ENCODE results near the gene TPPP.
"Not testable (repeated sequence)": the region's sequence is repeated elsewhere in the genome, so short reads cannot be mapped to it uniquely, and the experiment has no call there.

The TPPP gene

DNA sequence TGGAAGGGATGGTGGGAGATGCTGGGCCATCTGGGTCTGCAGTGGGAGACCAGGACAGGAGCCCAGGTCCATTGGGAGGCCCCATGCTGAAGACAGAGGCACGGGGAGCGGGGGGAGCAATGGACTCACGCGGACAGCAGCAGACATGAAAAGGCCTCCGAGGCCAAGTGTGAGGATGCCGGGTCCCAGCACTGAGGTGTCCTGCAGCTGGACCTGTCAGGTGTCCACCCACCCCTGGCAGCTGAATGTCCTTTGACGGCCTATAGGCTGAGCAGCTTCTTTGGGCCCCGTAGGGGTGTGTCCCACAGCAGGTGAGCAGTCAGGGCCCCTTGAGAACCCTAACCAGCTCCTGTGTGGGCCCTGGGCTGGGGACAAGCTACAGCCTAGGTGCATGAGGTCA lies 3.0 kb upstream of the TPPP start:
- DNase-seq (ENCODE audit: insufficient read length, low spot score); FAIRE-seq: not testable (repeated sequence)

DNA sequence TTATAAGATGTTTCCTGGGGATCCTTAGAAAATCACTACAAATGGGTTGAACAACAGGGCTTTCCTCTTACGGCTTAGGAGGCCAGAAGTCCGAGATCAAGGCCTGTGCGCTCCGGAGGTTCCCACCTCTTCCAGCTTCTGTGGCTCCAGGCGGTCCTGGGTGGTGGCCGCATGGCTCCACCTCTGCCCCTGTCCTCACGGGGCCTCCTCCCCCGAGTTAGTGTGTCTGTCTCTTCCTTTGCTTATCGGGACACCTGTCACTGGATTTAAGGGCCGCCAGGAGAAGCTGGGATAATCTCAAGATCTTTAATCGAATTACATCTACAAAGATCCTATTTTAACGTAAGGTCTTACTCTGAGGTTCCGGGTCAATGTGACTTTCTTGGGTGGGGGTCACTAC lies 2.3 kb upstream of the TPPP start:
- not testable (repeated sequence) for FAIRE-seq; DNase-seq (ENCODE audit: insufficient read length, low spot score)

DNA sequence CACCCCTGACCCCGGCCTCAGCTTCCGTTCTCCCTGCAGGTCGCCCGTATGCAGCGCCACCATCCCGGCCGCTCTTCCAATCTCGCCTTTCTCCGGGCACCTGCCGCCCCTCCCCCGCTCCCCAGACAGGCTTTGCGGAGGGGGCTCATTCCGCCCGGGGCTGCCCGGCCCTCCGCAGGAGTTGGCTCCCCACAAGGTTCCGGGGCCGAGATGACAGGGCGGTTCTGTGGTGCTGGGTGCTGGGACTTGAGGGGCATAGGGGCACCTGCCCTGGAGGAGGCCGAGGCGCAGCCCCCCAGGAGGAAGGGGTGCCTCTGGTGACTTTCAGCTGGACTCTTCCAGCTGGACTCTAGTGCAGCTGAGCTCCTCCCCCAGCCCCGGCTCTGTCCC lies 885 bp upstream of the TPPP start:
- DNase-seq (ENCODE audit: insufficient read length, low spot score); FAIRE-seq: not testable (repeated sequence)

DNA sequence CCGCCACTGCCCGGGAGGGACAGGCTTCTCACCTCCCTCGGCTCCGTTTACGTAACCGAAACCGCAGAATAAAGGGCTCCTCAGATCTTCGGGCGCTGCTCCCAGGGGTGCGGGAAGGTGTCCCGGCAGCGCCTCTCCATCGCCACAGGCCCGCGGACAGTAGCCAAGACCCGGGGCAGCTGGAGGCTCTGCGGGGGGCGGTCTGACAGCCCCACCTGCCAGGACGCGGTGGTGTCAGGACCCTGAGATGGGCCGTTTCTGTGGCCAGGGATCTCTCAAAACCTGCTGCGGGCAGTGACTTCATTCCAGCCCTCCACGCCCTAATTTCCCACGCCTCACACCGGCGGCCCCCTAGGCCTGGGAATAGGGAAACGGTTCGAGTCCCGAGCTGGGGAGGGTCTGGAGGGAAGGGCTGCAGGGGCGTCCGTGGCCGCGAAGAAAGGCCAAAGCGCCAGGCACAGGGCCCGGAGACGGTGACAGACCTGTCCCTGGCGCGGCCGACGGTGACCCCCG lies 567 bp downstream of the TPPP start:
- not testable (repeated sequence) for DNase-seq (ENCODE audit: insufficient read length, low spot score); FAIRE-seq

DNA sequence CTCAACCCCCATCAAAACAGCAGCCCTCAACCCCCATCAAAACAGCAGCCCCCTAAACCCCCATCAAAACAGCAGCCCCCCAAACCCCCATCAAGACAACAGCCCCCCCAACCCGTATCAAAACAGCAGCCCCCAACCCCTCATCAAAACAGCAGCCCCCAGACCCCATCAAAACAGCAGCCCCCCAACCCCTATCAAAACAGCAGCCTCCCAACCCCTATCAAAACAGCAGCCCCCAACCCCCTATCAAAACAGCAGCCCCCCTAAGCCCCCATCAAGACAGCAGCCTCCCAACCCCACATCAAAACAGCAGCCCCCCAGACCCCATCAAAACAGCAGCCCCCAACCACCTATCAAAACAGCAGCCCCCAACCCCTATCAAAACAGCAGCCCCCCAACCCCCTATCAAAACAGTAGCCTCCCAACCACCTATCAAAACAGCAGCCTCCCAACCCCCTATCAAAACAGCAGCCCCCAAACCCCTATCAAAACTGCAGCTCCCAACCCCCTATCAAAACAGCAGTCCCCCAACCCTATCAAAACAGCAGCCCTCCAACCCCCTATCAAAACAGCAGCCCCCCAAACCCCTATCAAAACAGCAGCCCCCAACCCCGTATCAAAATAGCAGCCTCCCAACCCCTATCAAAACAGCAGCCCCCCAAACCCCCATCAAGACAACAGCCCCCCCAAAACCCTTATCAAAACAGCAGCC lies 1.2 kb downstream of the TPPP start:
- FAIRE-seq (no peak), DNase-seq (ENCODE audit: insufficient read length, low spot score) (no peak)
- no peak for TF ChIP-seq POLR2A (IDR thresholded peaks at IDR 0.05; ENCODE audit: low read depth, low read length)

DNA sequence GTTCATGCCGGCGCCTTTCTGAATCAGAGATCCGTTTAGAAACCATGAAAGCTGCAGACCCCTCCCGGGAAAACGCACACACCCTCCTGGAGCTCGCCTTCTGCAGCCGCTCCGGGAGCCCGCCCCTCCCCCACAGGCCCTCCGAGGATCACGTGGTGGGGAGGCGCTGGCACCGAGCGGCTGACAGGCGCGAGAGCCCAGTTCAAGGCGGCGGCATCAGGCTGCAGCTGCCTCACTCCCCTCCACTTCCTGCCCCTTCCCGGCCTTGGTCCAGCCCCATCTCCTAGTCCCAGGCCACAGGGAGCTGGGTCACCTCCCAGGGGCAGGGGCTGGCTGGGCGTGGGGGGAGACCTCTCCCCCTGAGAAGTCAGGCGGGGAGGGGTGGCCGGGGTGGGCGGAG lies 2.1 kb downstream of the TPPP start:
- not testable (repeated sequence) for FAIRE-seq; DNase-seq (ENCODE audit: insufficient read length, low spot score)

DNA sequence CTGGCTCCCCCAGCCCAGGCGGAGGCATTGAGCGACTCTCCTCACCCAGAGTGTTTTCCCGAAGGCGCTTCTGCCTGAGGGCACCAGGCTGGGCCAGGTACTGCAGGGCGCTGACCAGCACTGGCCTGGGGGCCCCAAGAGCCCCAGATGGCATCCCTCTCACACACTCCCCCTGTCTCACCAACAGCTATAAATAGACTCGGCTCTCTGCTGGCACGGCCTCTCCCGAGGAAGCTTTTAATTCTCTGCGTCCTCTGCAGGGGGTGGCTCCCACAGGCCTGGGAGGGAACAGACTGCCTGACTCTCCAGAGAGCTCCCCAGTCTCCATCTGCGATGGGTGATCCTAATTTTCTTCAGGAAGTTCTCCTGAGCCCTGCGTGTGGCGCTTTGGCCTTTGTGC lies 2.9 kb downstream of the TPPP start:
- FAIRE-seq; DNase-seq (ENCODE audit: insufficient read length, low spot score): not testable (repeated sequence)

DNA sequence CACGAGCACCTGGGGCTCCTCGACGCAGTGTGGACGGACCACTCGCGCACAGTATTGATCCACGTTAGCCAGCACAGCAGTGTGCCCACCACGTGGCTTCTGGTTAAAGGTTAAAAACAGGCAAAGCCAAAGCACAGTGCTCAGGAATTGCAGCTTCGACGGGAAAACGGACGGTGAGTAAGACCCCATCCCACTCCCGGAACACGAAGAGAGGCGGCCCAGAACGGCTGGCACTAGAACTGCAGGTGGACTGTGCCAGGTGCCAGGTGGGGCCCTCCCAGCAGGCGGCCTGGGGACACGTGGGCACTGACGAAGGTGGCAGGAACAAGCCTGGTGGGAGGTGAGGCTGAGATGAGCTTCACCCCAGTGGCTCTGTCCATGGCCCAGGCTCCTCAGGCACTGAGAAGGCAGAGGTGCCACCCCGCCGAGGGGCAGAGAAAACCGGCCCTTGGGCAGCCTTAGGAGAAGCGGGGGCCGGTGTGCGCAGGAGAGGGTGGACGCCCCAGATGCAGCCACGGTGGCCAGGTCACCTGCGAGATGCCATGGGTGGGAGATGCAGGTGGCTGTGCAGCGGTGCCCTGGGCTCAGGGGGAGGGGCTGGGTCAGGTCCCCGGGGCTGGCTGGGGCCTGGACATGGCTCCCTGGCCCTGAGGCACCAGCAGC lies 4.7 kb downstream of the TPPP start:
- not testable (repeated sequence) for FAIRE-seq; DNase-seq (ENCODE audit: insufficient read length, low spot score)

DNA sequence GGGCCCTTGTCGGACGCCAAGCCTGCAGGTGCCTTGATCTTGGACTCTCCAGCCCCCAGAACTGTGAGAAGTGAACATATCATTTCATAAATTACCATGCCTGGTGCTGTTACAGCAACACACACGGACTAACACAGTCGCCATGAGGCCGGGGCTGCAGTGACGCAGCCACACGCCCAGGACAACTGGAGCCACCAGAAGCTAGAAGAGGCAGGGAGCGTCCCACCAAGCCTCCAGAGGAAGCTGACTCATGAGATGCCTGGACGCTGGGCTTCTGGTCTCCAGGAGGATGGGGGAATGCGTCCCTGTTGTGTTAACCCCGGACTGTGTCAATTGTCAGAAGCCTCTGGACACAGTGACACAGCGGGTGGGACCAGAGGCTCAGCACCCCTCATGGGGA lies 6.2 kb downstream of the TPPP start:
- DNase-seq (ENCODE audit: insufficient read length, low spot score); FAIRE-seq: not testable (repeated sequence)

DNA sequence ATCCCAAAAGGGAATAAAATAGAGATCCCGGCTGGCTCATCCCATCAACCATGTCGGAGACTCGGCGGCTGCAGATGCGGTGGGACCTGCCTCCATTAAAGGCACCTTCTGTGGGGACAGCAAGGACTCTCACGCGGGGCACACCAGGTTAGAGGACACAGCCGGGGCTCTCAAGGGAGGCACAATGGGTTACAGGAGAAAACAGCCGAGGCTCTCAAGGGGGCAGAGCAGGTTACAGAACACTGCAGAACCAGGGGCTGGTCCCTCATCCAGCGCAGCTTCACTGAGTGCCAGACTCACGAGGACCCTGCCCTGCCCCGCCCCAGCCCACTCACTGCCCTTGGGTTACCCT lies 7.0 kb downstream of the TPPP start:
- DNase-seq (ENCODE audit: insufficient read length, low spot score); FAIRE-seq: not testable (repeated sequence)

DNA sequence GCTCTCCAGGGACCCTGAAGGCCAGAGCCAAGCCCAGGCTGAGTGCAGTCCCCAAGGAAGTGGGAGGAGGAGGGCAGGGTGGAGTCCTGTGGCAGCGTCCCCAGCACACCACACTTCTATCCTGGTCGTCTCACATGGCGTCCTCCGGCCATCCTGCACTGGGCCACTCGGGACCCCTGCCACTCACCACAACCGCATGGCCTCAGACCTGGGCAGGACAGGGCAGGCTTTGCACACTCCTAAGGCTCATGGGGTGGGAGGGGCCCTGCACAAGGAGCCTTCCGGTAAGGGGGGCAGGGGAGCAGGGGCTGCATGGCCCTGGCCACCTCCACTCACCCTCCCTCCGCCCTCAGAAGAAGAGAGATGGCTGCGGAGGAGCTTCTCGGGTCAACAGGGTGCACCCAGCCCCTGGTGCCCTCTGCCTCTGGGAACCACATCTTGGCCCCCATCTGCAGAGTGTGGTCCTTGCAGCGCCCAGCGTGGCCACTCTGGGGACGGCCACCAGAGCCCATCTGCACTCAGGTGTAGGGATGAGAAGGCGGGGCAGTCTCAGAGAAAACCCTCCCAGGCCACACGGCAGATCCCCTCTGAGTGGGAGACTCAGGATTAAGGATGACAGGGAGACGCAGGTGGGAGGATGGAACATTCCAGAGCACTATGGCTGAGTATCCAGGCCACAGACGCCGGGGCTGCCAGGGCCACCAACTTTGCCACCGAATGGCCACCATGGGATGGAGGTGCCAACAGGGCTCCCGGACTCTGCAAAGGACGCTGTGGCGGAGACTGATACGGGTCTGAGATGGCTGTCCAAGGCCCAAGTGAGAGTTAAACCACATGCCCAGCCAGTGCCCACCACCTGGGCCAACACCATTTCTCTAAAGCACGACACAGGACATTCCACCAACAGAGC lies 7.6 kb downstream of the TPPP start:
- no peak for TF ChIP-seq POLR2A (IDR thresholded peaks at IDR 0.05; ENCODE audit: low read depth, low read length)
- DNase-seq (ENCODE audit: insufficient read length, low spot score) (no peak), FAIRE-seq (no peak)

DNA sequence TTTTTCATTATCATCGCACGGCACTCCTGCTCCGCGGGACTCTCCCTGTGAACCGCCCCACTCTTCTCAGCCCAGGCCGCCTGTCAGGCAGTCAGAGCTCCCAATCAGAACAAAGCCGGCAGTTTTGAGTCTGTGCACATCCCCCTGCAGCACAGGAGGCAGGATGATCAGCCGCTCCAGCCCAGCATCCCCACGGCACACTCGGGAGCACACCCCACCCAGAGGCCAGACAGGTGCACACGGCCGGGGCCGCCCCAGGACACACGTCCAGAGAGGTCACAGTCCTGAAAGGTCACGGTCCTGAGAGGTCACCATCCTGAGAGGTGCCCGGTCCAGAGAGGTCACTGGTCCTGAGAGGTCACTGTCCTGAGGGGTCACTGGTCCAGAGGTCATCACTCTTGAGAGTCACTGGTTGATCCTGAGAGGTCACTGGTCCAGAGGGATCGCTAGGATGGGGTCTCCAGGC lies 8.4 kb downstream of the TPPP start:
- DNase-seq (ENCODE audit: insufficient read length, low spot score) (no peak), FAIRE-seq (no peak)
- TF ChIP-seq POLR2A (IDR thresholded peaks at IDR 0.05; ENCODE audit: low read depth, low read length) = no peak

DNA sequence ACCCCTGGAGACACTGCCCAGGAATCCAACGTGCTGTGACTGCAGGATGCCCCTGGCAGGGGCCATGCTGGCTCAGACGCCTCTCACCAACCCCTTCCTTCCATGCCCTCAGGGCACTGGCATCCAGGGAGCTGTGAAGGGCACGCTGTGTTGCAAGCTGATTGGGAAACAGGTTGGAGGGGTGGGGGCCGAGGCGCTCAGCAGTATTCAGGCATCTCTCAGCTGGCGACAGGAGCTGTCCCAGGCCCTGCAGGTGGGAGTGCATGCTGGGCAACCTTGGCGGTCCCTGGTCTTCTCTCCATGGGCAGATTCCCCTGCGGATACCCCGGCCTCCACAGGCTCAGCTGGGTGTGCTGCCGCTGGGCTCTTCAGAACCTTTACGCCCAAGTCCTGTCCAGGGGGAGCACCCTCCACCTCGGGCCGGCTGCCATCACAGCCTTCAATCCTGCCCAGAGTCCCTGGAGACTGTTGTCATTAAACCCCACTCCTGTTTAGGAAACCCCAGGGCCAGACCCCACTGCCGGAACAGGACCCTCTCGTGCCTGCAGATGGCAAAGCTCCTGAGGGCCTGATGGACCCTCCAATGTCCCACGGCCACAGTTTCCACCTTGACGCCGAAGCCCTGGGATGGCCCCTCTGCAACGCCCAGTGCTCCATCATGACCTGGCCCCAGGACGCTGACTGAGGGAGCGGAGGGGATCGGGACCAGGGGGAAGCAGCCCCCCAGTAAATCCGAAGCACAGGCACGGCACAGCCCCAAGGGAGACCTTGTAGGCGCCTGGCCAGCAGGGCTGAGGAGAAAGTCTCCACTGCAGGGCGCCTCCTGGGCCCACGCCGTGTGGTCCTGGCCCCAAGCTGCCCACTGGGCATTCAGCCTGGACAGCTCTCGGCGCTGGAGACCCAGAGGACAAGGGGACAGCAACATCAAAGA lies 9.3 kb downstream of the TPPP start:
- no peak for DNase-seq (ENCODE audit: insufficient read length, low spot score)
- no peak for TF ChIP-seq POLR2A (IDR thresholded peaks at IDR 0.05; ENCODE audit: low read depth, low read length)
- no peak for FAIRE-seq

DNA sequence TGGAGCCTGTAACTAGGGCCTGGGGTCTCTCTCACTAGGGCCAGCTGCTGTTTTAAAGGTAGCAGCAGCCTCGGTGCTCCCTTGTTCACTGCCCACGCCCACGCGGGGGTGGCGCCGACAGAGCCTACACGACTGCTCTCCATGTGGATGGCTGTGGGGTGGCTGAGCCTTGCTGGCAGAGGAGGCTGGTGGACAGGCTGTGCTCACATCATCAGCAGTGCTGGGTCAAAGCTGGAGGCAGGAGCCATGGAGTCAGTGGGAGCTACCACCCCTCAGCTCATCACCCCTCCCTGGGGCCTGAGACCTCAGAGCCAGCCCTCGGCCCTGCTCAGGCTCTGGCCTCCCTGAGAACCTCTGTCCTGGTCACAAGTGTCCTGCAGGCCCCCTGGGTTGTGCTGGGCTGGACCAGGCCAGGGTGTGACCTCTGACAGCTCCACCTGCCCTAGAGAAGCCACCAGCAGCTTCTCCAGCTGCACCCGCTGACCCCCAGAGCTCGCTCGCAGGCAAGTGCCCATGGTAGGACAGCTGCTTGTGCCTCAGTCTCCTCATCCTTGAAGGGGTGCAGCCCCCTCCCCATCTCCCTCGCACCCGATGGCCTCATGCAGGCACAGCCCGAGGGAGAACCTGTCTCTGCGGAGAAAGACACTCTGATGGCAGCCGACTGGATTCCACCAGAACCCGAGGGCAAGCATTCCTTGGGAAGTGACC lies 10.3 kb downstream of the TPPP start:
- DNase-seq (ENCODE audit: insufficient read length, low spot score); FAIRE-seq: not testable (repeated sequence)

DNA sequence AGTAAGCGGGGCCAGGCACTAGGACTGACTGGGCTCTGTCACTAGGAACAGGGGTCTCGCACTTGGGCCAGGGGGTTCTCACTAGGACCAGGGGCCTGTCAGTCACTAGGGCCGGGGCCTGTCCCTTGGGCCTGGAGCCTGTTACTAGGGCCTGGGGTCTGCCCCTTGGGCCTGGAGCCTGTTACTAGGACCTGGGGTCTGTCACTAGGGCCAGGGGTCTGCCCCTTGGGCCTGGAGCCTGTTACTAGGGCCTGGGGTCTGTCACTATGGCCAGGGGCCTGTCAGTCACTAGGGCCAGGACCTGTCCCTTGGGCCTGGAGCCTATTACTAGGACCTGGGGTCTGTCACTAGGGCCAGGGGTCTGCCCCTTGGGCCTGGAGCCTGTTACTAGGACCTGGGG lies 10.9 kb downstream of the TPPP start:
- not testable (repeated sequence) for FAIRE-seq; DNase-seq (ENCODE audit: insufficient read length, low spot score)

DNA sequence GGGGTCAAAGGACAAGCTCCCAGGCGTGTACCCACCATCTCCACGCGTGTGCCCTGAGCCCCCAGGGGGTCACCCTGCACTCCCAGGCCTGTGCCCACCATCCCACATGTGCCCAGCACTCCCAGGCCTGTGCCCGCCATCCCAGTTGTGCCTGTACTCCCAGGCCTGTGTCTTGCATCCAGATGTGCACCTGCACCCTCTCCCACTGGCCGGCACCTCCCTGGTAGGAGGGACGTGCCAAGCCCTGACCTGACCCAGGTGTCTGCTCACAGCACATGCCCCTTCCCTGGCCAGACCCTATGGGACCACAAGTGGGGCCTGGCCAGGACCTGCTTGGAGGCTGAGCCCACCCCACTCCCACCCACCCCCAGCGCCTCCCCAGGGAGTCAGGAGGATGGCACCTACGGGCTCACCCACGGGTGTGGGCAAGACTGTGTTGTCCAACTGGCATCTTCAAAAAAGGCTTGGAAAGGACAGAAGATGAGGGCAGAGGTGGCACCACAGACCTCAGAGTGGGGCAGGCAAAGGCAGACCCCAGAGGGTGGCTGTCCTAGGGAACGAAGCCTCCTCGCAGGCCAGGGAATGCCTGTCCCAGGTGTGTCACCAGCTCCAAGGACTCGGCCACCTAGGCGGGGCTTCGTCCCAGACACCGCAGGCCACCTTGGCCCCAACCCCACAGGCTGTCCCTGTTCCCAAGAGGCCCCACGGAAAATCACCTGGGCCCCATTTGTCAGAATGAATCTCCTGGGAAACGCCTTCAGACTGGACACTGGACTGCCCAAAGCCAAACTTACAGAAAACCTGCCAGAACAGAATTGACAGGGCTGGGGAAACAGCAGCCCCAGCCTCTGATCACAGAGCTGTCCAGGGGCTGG lies 11.6 kb downstream of the TPPP start:
- not testable (repeated sequence) for DNase-seq (ENCODE audit: insufficient read length, low spot score); FAIRE-seq

DNA sequence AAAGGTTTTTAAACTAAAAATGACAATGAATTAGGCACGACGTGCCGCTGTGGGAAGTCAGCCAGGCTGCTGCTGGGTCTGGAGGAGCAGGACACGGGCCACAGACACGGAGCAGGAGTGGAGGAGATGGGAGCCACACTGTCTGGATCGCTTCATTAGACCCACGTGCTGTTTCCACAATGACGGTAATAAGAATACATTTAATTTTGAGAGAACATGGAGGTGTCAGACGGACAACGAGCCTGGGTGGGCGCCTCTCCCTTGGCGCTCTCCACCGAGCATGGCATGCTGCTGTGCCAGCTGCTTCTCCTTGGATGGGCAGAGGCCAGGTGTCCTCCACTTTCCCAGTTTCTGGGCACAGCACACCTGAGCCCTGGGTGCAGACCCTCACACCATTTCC lies 12.3 kb downstream of the TPPP start:
- DNase-seq (ENCODE audit: insufficient read length, low spot score); FAIRE-seq: not testable (repeated sequence)
